ENCODE measurements around the gene TRIM66. TPM values are rescaled to one million over a fixed set of nuclear protein-coding genes. Genes with fewer than 3 reads are reported as not detected.

The TRIM66 gene
- total and polyA plus RNA-seq, 2 of the 8 experiments (the other 6 are each of a cell fraction or from before 2014, with no cell fraction given): 3.1 to 3.5 TPM

- TF ChIP-seq NANOG (IDR thresholded peaks at IDR 0.05; ENCODE audit: insufficient read depth, low read depth, low read length, poor library complexity, severe bottlenecking) (no peak), SP4 (IDR thresholded peaks at IDR 0.05; ENCODE audit: low read length) (no peak), KDM5A (IDR thresholded peaks at IDR 0.05; ENCODE audit: low read length) (no peak), EP300 (IDR thresholded peaks at IDR 0.05; ENCODE audit: borderline replicate concordance in 1 of 2, low read depth in 2 of 2, low read length in 2 of 2) (no peak), CHD1 (IDR thresholded peaks at IDR 0.05; ENCODE audit: low read depth, low read length) (no peak), KDM1A (IDR thresholded peaks at IDR 0.05; ENCODE audit: borderline replicate concordance, low read length) (no peak)
These were observed 10.8 kb downstream of the TRIM66 start (continued) for GRCh38 chr11:8671651-8672062.
